OCI-LY3 (cell line): ENCODE data around the gene DPYD.

Experiments used
- H2AFZ ChIP-seq: fragments of 200-600, 300-600 bp; shearing (Covaris generic); 2 replicates; pipeline ENCODE4 v1.6.0; 2014; ENCODE audit warnings: antibody characterized with exemption, low read depth, low read length
- H3K27ac ChIP-seq: fragments of 200-600, 300-600 bp; sonication (generic); 2 replicates; pipeline ENCODE4 v1.5.1; 2014; ENCODE audit warnings: mild to moderate bottlenecking, low read length, moderate library complexity, mixed read lengths
- H3K27me3 ChIP-seq: fragments of 200-600, 300-600 bp; sonication (generic); 2 replicates; pipeline ENCODE4 v1.6.1; 2014; ENCODE audit warnings: low read depth, low read length, mixed read lengths
- H3K36me3 ChIP-seq: fragments of 200-600, 300-600 bp; sonication (generic); replicated peaks from 2 replicates; pipeline ENCODE3; 2014; ENCODE audit warnings: low read depth, low read length, mixed read lengths
- H3K4me1 ChIP-seq: fragments of 300-600, 200-600 bp; sonication (generic); 2 replicates; pipeline ENCODE4 v1.6.1; 2014; ENCODE audit warnings: low read length, mixed read lengths
- H3K4me2 ChIP-seq: fragments of 200-600, 300-600 bp; sonication (generic); 2 replicates; pipeline ENCODE4 v1.6.1; 2014; ENCODE audit warnings: low read length, mixed read lengths
- H3K4me3 ChIP-seq: fragments of 300-600, 200-600 bp; sonication (generic); 2 replicates; pipeline ENCODE4 v1.5.1; 2014; ENCODE audit warnings: antibody characterized with exemption, mild to moderate bottlenecking, low read length, moderate library complexity
- H3K79me2 ChIP-seq: fragments of 300-600, 200-600 bp; shearing (Covaris generic); 2 replicates; pipeline ENCODE4 v1.6.1; 2014; ENCODE audit warnings: mild to moderate bottlenecking, low read length, mixed read lengths
- H3K9ac ChIP-seq: fragments of 300-600, 200-600 bp; shearing (Covaris generic); 2 replicates; pipeline ENCODE4 v1.6.0; 2014; ENCODE audit warnings: mild to moderate bottlenecking, low read length, moderate library complexity
- H3K9me3 ChIP-seq: fragments of 200-600, 300-600 bp; shearing (Covaris generic); 2 replicates; pipeline ENCODE4 v1.6.1; 2014; ENCODE audit warnings: low read length, mixed read lengths; ENCODE audit not compliant: insufficient read depth
- H4K20me1 ChIP-seq: fragments of 200-600, 300-600 bp; sonication (generic); 2 replicates; pipeline ENCODE4 v1.6.1; 2016; ENCODE audit warnings: low read length, mixed read lengths; ENCODE audit not compliant: insufficient read depth
- EZH2phosphoT487 ChIP-seq: fragments of 200-600 bp; shearing (Covaris generic); IDR thresholded peaks from 2 replicates; pipeline ENCODE4 v1.6.1; 2018; ENCODE audit warnings: antibody characterized with exemption, mixed run types, low read depth
- TF ChIP-seq, protein P1 (sequence below): fragments of 200-600, 300-600 bp; sonication (generic); IDR thresholded peaks from 2 replicates; pipeline ENCODE4 v1.5.1; 2014; ENCODE audit warnings: antibody characterized with exemption, low read length, low read depth

The DPYD gene

DNA sequence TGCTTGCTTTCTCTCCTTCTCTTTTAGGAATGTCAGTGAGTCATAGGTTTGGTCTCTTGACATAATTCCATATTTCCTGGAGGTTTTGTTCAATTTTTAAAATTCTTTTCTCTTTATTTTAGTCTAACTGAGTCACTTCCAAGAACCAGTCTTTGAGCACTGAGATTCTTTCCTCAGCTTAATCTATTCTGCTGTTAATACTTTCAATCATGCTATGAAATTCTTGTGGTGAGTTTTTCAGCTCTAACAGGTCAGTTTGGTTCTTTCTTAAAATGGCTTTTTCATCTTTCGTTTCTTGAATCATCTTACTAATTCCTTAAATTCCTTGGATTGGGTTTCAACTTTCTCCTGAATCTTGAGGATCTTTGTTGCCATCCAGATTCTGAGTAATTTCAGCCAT, 878.3 kb downstream of the DPYD start:
- H3K9ac ChIP-seq: no peak overlapping the region
- H3K9me3 ChIP-seq: no peaks in the 10 kb centered on the region
- no peaks in the 10 kb centered on the region for H3K36me3 ChIP-seq
- no peak overlapping the region for H2AFZ ChIP-seq
- H3K27ac ChIP-seq: no peak overlapping the region
- H3K4me3 ChIP-seq: no peak overlapping the region
- no peaks in the 10 kb centered on the region for H3K4me1 ChIP-seq
- H4K20me1 ChIP-seq: no peaks in the 10 kb centered on the region
- H3K79me2 ChIP-seq: no peaks in the 10 kb centered on the region
- H3K27me3 ChIP-seq: no peaks in the 10 kb centered on the region
- TF ChIP-seq, protein P1, sequence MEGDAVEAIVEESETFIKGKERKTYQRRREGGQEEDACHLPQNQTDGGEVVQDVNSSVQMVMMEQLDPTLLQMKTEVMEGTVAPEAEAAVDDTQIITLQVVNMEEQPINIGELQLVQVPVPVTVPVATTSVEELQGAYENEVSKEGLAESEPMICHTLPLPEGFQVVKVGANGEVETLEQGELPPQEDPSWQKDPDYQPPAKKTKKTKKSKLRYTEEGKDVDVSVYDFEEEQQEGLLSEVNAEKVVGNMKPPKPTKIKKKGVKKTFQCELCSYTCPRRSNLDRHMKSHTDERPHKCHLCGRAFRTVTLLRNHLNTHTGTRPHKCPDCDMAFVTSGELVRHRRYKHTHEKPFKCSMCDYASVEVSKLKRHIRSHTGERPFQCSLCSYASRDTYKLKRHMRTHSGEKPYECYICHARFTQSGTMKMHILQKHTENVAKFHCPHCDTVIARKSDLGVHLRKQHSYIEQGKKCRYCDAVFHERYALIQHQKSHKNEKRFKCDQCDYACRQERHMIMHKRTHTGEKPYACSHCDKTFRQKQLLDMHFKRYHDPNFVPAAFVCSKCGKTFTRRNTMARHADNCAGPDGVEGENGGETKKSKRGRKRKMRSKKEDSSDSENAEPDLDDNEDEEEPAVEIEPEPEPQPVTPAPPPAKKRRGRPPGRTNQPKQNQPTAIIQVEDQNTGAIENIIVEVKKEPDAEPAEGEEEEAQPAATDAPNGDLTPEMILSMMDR: no peak
- TF ChIP-seq EZH2phosphoT487: no peak
- H3K4me2 ChIP-seq: no peak overlapping the region

DNA sequence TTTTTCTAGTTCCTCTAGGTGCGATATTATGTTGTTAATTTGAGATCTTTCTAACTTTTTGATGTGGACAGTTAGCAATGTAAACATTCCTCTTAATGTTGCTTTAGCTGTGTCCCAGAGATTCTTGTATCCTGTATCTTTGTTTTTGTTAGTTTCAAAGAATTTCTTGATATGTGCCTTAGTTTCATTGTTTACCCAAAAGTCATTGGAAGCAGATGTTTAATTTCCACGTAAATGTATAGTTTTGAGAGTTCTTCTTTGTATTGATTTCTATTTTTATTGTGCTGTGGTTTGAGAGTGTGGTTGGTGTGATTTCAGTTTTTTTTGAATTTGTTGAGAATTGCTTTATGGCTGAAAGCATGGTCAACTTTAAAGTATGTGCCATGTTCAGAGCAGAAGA, 879.8 kb downstream of the DPYD start:
- H3K4me1 ChIP-seq: no peaks in the 10 kb centered on the region
- no peaks in the 10 kb centered on the region for H4K20me1 ChIP-seq
- H3K9me3 ChIP-seq: no peaks in the 10 kb centered on the region
- no peaks in the 10 kb centered on the region for H3K36me3 ChIP-seq
- H3K79me2 ChIP-seq: no peaks in the 10 kb centered on the region
- H3K27ac ChIP-seq: no peak overlapping the region
- no peak overlapping the region for H2AFZ ChIP-seq
- TF ChIP-seq, protein P1: no peak
- no peak for TF ChIP-seq EZH2phosphoT487
- H3K27me3 ChIP-seq: no peaks in the 10 kb centered on the region
- H3K4me2 ChIP-seq: no peak overlapping the region
- no peak overlapping the region for H3K4me3 ChIP-seq
- H3K9ac ChIP-seq: no peak overlapping the region

DNA sequence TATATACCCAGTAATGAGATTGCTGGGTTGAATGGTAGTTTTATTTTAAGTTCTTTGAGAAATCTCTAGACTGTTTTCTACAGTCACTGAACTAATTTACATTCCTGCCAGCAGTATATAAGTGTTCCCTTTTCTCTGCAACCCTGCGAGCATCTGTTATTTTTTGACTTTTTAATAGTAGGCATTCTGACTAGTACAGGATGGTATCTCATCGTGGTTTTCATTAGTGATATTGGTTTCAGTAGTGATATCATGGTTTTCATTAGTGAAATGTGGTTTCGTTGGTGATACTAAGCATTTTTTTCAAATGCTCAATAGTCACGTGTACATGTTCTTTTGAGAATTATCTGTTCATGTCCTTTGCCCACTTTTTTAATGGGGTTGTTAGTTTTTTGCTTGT, 882.4 kb downstream of the DPYD start:
- Histone ChIP-seq H3K9me3 (no peaks in the 10 kb centered on the region), H3K4me1 (no peaks in the 10 kb centered on the region), H3K79me2 (no peaks in the 10 kb centered on the region), H3K9ac (no peak overlapping the region), H3K27me3 (no peaks in the 10 kb centered on the region), H3K27ac (no peak overlapping the region), H2AFZ (no peak overlapping the region), H3K4me2 (no peak overlapping the region), H3K36me3 (no peaks in the 10 kb centered on the region), H4K20me1 (no peaks in the 10 kb centered on the region), H3K4me3 (no peak overlapping the region)
- TF ChIP-seq EZH2phosphoT487: no peak
- TF ChIP-seq, protein P1: no peak

DNA sequence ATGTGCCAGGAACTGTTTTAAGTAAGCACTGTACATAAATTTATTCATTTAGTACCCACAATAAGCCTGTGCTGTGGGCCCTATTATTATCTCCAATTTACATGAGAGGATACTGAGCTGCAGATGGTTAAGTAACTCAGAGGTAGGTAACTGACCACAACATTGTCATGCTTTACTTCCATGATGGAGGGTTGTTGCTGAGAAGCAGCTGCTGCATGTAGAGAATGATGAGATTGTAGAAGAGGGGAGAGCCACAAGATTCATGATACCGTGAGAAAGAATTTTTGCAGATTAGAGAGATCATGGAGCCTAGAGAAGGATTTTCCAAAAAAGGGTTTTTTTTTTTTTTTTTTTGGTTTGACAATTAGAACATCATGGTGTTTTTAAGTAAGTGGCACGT, 886.2 kb downstream of the DPYD start:
- no peaks in the 10 kb centered on the region for H4K20me1 ChIP-seq
- no peaks in the 10 kb centered on the region for H3K9me3 ChIP-seq
- H3K79me2 ChIP-seq: no peaks in the 10 kb centered on the region
- H2AFZ ChIP-seq: no peak overlapping the region
- H3K4me2 ChIP-seq: no peak overlapping the region
- H3K4me3 ChIP-seq: no peak overlapping the region
- no peak overlapping the region for H3K9ac ChIP-seq
- H3K36me3 ChIP-seq: no peaks in the 10 kb centered on the region
- no peak overlapping the region for H3K27ac ChIP-seq
- no peaks in the 10 kb centered on the region for H3K27me3 ChIP-seq
- no peaks in the 10 kb centered on the region for H3K4me1 ChIP-seq
- TF ChIP-seq, protein P1: no peak
- TF ChIP-seq EZH2phosphoT487: no peak
